Adrenal gland (tissue), 5 donors: Measurements from ENCODE around the gene RAPGEF2.

Experiments used
- POLR2A ChIP-seq, 2 donors: fragments of 450-650 bp; IDR thresholded peaks; one replicate each; pipeline ENCODE4 v1.6.1; 2017; ENCODE audit warnings: antibody characterized with exemption in 2 of 2, mild to moderate bottlenecking in 2 of 2, moderate library complexity in 1 of 2
- TF ChIP-seq, protein P1 (sequence below), 6 experiments: fragments of 450-650 bp in 4 of 6; fragments of 200-600 bp in 2 of 6; sonication (generic) in 1 of 6; IDR thresholded peaks; 1 replicate in 5 of 6; 2 replicates in 1 of 6; pipeline versions ENCODE4 v1.5.1 to v1.8.0; 2016 to 2021; ENCODE audit warnings: antibody characterized with exemption in 6 of 6, mild to moderate bottlenecking in 2 of 6, moderate library complexity in 1 of 6
- donor health status: DM: no; HTN: no; CAD: no.

DNA sequence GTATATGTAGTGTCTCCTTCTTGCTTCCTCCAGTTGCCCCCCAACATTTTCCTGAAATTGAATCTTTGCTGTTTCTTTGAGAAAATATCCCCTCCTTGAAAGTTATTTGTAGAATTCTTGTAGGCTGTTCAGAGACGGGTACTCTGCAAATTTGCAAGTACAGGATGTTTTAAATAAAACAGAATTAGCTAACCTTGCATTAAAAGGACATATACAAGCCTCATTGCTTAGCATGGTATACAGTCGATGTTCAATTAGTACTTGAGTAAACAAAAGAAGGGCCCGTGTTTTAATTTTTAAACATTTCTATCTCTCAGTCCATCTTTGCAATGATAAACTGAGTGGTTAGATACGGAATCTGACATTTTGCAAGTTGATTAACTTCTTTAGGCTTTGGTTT lies 50.8 kb downstream of the RAPGEF2 start:
- TF ChIP-seq, protein P1, sequence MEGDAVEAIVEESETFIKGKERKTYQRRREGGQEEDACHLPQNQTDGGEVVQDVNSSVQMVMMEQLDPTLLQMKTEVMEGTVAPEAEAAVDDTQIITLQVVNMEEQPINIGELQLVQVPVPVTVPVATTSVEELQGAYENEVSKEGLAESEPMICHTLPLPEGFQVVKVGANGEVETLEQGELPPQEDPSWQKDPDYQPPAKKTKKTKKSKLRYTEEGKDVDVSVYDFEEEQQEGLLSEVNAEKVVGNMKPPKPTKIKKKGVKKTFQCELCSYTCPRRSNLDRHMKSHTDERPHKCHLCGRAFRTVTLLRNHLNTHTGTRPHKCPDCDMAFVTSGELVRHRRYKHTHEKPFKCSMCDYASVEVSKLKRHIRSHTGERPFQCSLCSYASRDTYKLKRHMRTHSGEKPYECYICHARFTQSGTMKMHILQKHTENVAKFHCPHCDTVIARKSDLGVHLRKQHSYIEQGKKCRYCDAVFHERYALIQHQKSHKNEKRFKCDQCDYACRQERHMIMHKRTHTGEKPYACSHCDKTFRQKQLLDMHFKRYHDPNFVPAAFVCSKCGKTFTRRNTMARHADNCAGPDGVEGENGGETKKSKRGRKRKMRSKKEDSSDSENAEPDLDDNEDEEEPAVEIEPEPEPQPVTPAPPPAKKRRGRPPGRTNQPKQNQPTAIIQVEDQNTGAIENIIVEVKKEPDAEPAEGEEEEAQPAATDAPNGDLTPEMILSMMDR (IDR thresholded peaks at IDR 0.05) = no peak
- no peak for TF ChIP-seq POLR2A (IDR thresholded peaks at IDR 0.05)
